Glutamatergic neuron (in vitro differentiated cells): ENCODE data around the gene IL10RB. TPM values are rescaled to one million over a fixed set of nuclear protein-coding genes. Genes with fewer than 3 reads are reported as not detected.

Source experiments
- DNase-seq: peaks from one replicate; pipeline ENCODE4 v3.0.0; 2022
- H3K27ac Mint-ChIP-seq: one replicate; pipeline ENCODE4 v1.8.0; 2020; ENCODE audit warnings: mild to moderate bottlenecking, mixed read lengths, inconsistent platforms; ENCODE audit not compliant: unreplicated experiment
- H3K27me3 Mint-ChIP-seq: one replicate; pipeline ENCODE4 v1.8.0; 2020; ENCODE audit warnings: mild to moderate bottlenecking, moderate library complexity, mixed read lengths, inconsistent platforms; ENCODE audit not compliant: unreplicated experiment
- H3K36me3 Mint-ChIP-seq: one replicate; pipeline ENCODE4 v1.8.0; 2020; ENCODE audit warnings: mild to moderate bottlenecking, mixed read lengths, inconsistent platforms; ENCODE audit not compliant: unreplicated experiment
- H3K4me1 Mint-ChIP-seq: one replicate; pipeline ENCODE4 v1.8.0; 2020; ENCODE audit warnings: mild to moderate bottlenecking, low read depth, mixed read lengths, inconsistent platforms; ENCODE audit not compliant: unreplicated experiment
- H3K4me3 Mint-ChIP-seq: one replicate; pipeline ENCODE4 v1.8.0; 2020; ENCODE audit warnings: mild to moderate bottlenecking, mixed read lengths, inconsistent platforms; ENCODE audit not compliant: unreplicated experiment
- H3K9me3 Mint-ChIP-seq: one replicate; pipeline ENCODE4 v1.8.0; 2020; ENCODE audit warnings: mild to moderate bottlenecking, moderate library complexity, mixed read lengths, inconsistent platforms; ENCODE audit not compliant: unreplicated experiment
- total RNA-seq: library from RNA; stranded (reverse); fragmentation: NEBNext Ultra II Directional; extraction: Animal tissue kit (Norgen Biotek cat#: 25700); gene quantifications from one replicate; pipeline ENCODE4 v1.2.1, GENCODE V29; 2021; ENCODE audit not compliant: unreplicated experiment
- TF ChIP-seq, protein P1 (sequence below): fragments of 200-600 bp; sonication (generic); IDR thresholded peaks from one replicate; pipeline ENCODE4 v1.5.0; 2021; ENCODE audit not compliant: partially characterized antibody, unreplicated experiment

IL10RB gene
- total RNA-seq, 1 donor from 2014 or later = 4.7 TPM

DNA sequence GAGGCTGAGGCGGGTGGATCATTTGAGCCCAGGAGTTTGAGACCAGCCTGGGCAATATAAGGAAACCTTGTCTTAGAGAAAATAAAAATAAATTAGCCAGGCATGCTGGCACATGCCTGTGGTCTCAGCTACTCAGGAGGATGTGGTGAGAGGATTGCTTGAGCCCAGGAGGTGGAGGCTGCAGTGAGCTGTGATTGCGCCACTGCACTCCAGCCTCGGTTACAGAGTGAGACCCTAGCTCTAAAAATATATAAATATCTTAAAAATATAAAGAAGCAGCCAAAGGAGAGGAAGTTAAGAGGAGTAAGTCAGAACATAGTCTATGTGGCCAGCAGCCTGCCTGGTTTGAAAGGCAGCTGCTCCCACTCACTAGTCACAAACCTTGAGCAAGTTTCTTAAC lies 4.5 kb upstream of the IL10RB start:
- no peak for DNase-seq
- Mint-ChIP-seq H3K4me3 (no peak overlapping the region), H3K9me3 (peaks cover 6% of the 10 kb centered on the region), H3K27ac (no peak overlapping the region), H3K36me3 (peaks cover 15% of the 10 kb centered on the region), H3K4me1 (peaks cover 10% of the 10 kb centered on the region), H3K27me3 (peaks cover 7% of the 10 kb centered on the region)
- TF ChIP-seq, protein P1, sequence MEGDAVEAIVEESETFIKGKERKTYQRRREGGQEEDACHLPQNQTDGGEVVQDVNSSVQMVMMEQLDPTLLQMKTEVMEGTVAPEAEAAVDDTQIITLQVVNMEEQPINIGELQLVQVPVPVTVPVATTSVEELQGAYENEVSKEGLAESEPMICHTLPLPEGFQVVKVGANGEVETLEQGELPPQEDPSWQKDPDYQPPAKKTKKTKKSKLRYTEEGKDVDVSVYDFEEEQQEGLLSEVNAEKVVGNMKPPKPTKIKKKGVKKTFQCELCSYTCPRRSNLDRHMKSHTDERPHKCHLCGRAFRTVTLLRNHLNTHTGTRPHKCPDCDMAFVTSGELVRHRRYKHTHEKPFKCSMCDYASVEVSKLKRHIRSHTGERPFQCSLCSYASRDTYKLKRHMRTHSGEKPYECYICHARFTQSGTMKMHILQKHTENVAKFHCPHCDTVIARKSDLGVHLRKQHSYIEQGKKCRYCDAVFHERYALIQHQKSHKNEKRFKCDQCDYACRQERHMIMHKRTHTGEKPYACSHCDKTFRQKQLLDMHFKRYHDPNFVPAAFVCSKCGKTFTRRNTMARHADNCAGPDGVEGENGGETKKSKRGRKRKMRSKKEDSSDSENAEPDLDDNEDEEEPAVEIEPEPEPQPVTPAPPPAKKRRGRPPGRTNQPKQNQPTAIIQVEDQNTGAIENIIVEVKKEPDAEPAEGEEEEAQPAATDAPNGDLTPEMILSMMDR = no peak

DNA sequence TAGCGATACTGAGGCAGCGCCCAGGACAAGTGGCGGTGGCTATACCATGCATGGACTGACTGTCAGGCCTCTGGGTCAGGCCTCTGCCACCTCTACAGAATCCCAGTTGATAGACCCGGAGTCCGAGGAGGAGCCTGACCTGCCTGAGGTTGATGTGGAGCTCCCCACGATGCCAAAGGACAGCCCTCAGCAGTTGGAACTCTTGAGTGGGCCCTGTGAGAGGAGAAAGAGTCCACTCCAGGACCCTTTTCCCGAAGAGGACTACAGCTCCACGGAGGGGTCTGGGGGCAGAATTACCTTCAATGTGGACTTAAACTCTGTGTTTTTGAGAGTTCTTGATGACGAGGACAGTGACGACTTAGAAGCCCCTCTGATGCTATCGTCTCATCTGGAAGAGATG lies 3.2 kb upstream of the IL10RB start:
- Mint-ChIP-seq H3K36me3 (peaks cover 9% of the 10 kb centered on the region), H3K4me3 (no peak overlapping the region), H3K4me1 (peaks cover 7% of the 10 kb centered on the region), H3K27ac (no peak overlapping the region), H3K27me3 (peaks cover 6% of the 10 kb centered on the region), H3K9me3 (peaks cover 7% of the 10 kb centered on the region)
- TF ChIP-seq, protein P1 = no peak
- DNase-seq = no peak

DNA sequence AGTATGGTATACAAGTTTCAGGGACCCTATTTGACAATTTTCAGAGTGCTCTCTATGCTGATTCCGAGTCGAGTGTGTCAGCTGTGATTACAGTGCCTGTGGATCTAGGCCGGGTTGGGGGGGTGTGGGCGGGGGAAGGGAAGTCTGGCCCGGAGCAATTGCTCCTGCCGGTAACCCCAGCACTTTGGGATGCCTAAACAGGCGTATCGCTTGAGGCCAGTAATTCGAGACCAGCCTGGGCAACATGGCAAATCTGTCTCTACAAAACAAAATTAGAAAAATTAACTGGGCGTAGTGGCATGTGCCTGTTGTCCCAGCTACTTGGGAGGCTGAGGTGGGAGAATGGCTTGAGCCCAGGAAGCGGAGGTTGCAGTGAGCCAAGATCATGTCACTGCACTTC lies 1.6 kb upstream of the IL10RB start:
- Mint-ChIP-seq H3K36me3 (no peaks in the 10 kb centered on the region), H3K9me3 (peaks cover 7% of the 10 kb centered on the region), H3K27ac (no peak overlapping the region), H3K4me1 (peaks cover 7% of the 10 kb centered on the region), H3K4me3 (no peak overlapping the region), H3K27me3 (peaks cover 6% of the 10 kb centered on the region)
- DNase-seq = no peak
- TF ChIP-seq, protein P1 = no peak

DNA sequence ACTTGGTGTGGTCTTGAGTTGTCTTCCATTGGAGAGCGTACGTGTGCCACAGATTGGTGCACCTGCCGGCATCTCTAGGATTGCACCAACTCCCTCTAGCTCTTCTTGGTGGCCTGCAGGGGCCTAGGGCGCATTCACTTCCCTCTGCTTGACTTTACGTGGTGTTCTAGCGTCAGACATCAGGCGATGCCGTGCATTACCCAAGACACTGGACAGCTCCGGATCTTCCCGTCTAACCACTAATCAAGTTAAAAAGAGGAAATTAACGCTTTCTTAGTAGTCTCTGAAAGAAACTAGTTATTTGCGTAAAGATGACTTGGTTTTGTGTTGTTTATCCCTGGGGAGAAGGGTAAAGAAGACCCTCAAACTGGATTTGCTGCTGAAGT lies 510 bp upstream of the IL10RB start:
- TF ChIP-seq, protein P1 = no peak
- no peak for DNase-seq
- Mint-ChIP-seq H3K27ac (peak overlapping the region; percentile 45), H3K4me1 (peaks cover 7% of the 10 kb centered on the region), H3K9me3 (peaks cover 7% of the 10 kb centered on the region), H3K4me3 (peak overlapping the region; percentile 88), H3K27me3 (peaks cover 6% of the 10 kb centered on the region), H3K36me3 (no peaks in the 10 kb centered on the region)

DNA sequence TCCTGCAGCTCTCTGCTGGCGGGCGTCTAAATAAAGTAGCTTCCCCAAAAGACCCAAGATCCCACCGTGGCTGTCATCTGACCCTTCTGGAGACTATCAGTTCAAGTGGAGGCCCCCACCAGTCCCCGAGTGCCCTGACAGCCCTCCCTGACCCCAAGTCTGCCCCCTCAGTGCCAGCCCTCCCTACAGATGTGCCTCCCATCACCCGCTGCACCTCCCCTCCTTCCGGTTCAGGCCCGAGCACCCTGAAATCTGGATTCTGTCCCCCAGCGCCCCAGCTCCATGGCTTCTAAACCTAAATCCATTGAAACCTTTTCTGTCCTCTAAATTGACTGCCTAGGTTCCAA lies 595 bp downstream of the IL10RB start:
- peaks cover 7% of the 10 kb centered on the region for H3K4me1 Mint-ChIP-seq
- no peak for DNase-seq
- TF ChIP-seq, protein P1 = no peak
- H3K9me3 Mint-ChIP-seq = peaks cover 9% of the 10 kb centered on the region
- H3K27me3 Mint-ChIP-seq = peaks cover 6% of the 10 kb centered on the region
- no peaks in the 10 kb centered on the region for H3K36me3 Mint-ChIP-seq
- peak overlapping the region; percentile 93 for H3K4me3 Mint-ChIP-seq
- no peak overlapping the region for H3K27ac Mint-ChIP-seq
